ENCODE measurements around the gene TMEM163.

GRCh38 chr2:134640494-134640893 is 78.3 kb downstream of the TMEM163 start:
- TF ChIP-seq EZH2 (IDR thresholded peaks at IDR 0.05; ENCODE audit: insufficient read depth, low read length) = no peak
- no peak for TF ChIP-seq CTCF (IDR thresholded peaks at IDR 0.05; ENCODE audit: insufficient read depth, low read depth, low read length)

Measured in astrocyte (in vitro differentiated cells and primary cell).